MM.1S (cell line): Measurements from ENCODE around the gene CD24.

ENCODE experiments used
- DNase-seq: peaks from one replicate; pipeline ENCODE4 v3.0.0-alpha.2; 2015
- H2AFZ ChIP-seq: fragments of 300-600 bp; sonication (generic); 2 replicates; pipeline ENCODE4 v1.6.0; 2016; ENCODE audit warnings: antibody characterized with exemption, low read length
- H3F3A ChIP-seq: fragments of 300-600 bp; sonication (generic); 2 replicates; pipeline ENCODE4 v1.6.1; 2016; ENCODE audit warnings: mild to moderate bottlenecking, antibody characterized with exemption, low read length, moderate library complexity, mixed read lengths; ENCODE audit not compliant: insufficient read depth
- H3K27ac ChIP-seq: fragments of 300-600 bp; sonication (generic); 2 replicates; pipeline ENCODE4 v1.5.1; 2016; ENCODE audit warnings: mild to moderate bottlenecking, low read length
- H3K27me3 ChIP-seq: fragments of 300-600 bp; sonication (generic); replicated peaks from 2 replicates; pipeline ENCODE4 v1.6.0; 2016; ENCODE audit warnings: low read length; ENCODE audit not compliant: insufficient read depth
- H3K36me3 ChIP-seq: fragments of 300-600 bp; sonication (generic); replicated peaks from 2 replicates; pipeline ENCODE4 v1.6.1; 2016; ENCODE audit warnings: mild to moderate bottlenecking, low read length, mixed read lengths; ENCODE audit not compliant: insufficient read depth
- H3K4me1 ChIP-seq: fragments of 300-600 bp; sonication (generic); 2 replicates; pipeline ENCODE4 v1.6.1; 2016; ENCODE audit warnings: low read length, mixed read lengths
- H3K4me2 ChIP-seq: fragments of 300-600 bp; sonication (generic); 2 replicates; pipeline ENCODE4 v1.6.0; 2016; ENCODE audit warnings: low read depth, low read length
- H3K4me3 ChIP-seq: fragments of 300-600 bp; sonication (generic); 2 replicates; pipeline ENCODE4 v1.5.1; 2016; ENCODE audit warnings: low read length, mixed read lengths
- H3K79me2 ChIP-seq: fragments of 300-600 bp; sonication (generic); 2 replicates; pipeline ENCODE4 v1.6.1; 2016; ENCODE audit warnings: mixed run types, low read length, mixed read lengths
- H3K9ac ChIP-seq: fragments of 300-600 bp; sonication (generic); 2 replicates; pipeline ENCODE4 v1.6.1; 2016; ENCODE audit warnings: low read length, mixed read lengths
- H3K9me2 ChIP-seq: fragments of 300-600 bp; sonication (generic); replicated peaks from 2 replicates; pipeline ENCODE4 v1.6.1; 2016; ENCODE audit warnings: mild to moderate bottlenecking, low read length, mixed read lengths; ENCODE audit not compliant: insufficient read depth
- H3K9me3 ChIP-seq: fragments of 300-600 bp; sonication (generic); replicated peaks from 2 replicates; pipeline ENCODE4 v1.6.1; 2016; ENCODE audit warnings: mild to moderate bottlenecking, low read length, mixed read lengths; ENCODE audit not compliant: insufficient read depth
- H4K20me1 ChIP-seq: fragments of 300-600 bp; sonication (generic); 2 replicates; pipeline ENCODE4 v1.6.1; 2016; ENCODE audit warnings: mild to moderate bottlenecking, low read length, moderate library complexity, mixed read lengths; ENCODE audit not compliant: insufficient read depth
- EZH2 ChIP-seq: fragments of 300-600 bp; sonication (generic); optimal IDR thresholded peaks from 2 replicates; pipeline ENCODE3; 2017; ENCODE audit warnings: low read depth, mild to moderate bottlenecking, antibody characterized with exemption, low read length, mixed read lengths
- EZH2phosphoT487 ChIP-seq: fragments of 300-600 bp; sonication (generic); IDR thresholded peaks from 2 replicates; pipeline ENCODE4 v1.6.1; 2018; ENCODE audit warnings: antibody characterized with exemption, low read length
- TF ChIP-seq, protein P1 (sequence below): fragments of 300-600 bp; sonication (generic); IDR thresholded peaks from 2 replicates; pipeline ENCODE4 v1.5.1; 2016; ENCODE audit warnings: antibody characterized with exemption, low read length, mixed read lengths

Gene CD24

DNA sequence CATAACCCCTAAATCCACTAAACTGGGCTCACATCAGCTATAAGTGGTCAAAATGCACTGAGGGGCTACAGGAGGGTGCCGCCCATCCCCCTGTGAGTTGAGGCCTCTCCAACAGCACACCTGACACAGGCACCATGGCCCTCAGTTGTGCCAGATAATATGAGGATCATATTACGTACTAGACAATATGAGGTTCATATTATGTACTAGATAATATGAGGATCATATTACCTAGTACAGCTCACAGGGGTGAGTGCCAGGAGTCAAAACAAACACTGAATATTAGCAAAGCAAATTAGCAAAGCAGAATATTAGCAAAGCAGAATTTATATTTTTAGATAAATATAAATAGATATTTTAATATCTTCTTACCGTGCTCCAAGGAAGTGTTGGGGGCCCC lies 35.3 kb downstream of the CD24 start:
- Histone ChIP-seq H3K27me3 (no peaks in the 10 kb centered on the region), H3K9me3 (no peaks in the 10 kb centered on the region), H3F3A (no peaks in the 10 kb centered on the region), H3K79me2 (no peaks in the 10 kb centered on the region), H3K27ac (no peak overlapping the region), H3K4me3 (no peak overlapping the region), H3K4me2 (no peak overlapping the region), H4K20me1 (no peaks in the 10 kb centered on the region), H3K4me1 (no peaks in the 10 kb centered on the region), H3K9me2 (no peaks in the 10 kb centered on the region), H2AFZ (no peak overlapping the region), H3K36me3 (no peaks in the 10 kb centered on the region), H3K9ac (no peak overlapping the region)
- TF ChIP-seq, protein P1, sequence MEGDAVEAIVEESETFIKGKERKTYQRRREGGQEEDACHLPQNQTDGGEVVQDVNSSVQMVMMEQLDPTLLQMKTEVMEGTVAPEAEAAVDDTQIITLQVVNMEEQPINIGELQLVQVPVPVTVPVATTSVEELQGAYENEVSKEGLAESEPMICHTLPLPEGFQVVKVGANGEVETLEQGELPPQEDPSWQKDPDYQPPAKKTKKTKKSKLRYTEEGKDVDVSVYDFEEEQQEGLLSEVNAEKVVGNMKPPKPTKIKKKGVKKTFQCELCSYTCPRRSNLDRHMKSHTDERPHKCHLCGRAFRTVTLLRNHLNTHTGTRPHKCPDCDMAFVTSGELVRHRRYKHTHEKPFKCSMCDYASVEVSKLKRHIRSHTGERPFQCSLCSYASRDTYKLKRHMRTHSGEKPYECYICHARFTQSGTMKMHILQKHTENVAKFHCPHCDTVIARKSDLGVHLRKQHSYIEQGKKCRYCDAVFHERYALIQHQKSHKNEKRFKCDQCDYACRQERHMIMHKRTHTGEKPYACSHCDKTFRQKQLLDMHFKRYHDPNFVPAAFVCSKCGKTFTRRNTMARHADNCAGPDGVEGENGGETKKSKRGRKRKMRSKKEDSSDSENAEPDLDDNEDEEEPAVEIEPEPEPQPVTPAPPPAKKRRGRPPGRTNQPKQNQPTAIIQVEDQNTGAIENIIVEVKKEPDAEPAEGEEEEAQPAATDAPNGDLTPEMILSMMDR, result no peak
- TF ChIP-seq EZH2phosphoT487 (no peak), EZH2 (no peak)
- no peak for DNase-seq

GRCh38 chr6:106927531-106928398 lies 46.8 kb downstream of the CD24 start:
- Histone ChIP-seq H3K4me3 (no peak overlapping the region), H3K4me1 (no peaks in the 10 kb centered on the region), H3K79me2 (no peaks in the 10 kb centered on the region), H3K36me3 (no peaks in the 10 kb centered on the region), H2AFZ (no peak overlapping the region), H3K4me2 (no peak overlapping the region), H4K20me1 (no peaks in the 10 kb centered on the region), H3K9me2 (no peaks in the 10 kb centered on the region), H3K27me3 (no peaks in the 10 kb centered on the region), H3K9me3 (no peaks in the 10 kb centered on the region), H3F3A (no peaks in the 10 kb centered on the region), H3K27ac (no peak overlapping the region), H3K9ac (no peak overlapping the region)
- TF ChIP-seq EZH2phosphoT487 (no peak), EZH2 (no peak)
- TF ChIP-seq, protein P1, result no peak
- DNase-seq, result peak; percentile 53

DNA sequence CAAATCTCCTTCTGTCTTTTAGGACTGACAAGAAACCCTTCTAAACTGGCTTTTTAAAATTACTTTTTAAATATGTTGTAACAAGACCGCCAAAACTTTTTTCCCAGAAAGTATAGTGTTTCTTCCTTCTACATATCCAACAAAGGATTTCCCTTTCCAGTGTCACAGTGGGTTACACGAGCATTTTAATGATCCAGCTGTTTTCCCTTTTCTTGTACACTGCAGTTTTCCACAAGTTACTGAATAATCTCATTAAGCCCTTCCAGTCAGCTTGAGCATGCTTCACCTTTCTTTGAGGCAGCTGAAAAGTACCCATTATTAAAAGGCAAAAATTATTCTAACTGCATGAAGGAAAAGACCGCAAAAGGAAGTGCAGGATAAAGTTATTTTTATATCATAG lies 48.6 kb downstream of the CD24 start:
- Histone ChIP-seq H3F3A (no peaks in the 10 kb centered on the region), H3K4me1 (no peaks in the 10 kb centered on the region), H3K9me3 (no peaks in the 10 kb centered on the region), H3K9me2 (no peaks in the 10 kb centered on the region), H3K27ac (no peak overlapping the region), H3K27me3 (no peaks in the 10 kb centered on the region), H2AFZ (no peak overlapping the region), H3K4me3 (no peak overlapping the region), H3K36me3 (no peaks in the 10 kb centered on the region), H3K79me2 (no peaks in the 10 kb centered on the region), H3K4me2 (no peak overlapping the region), H3K9ac (no peak overlapping the region), H4K20me1 (no peaks in the 10 kb centered on the region)
- TF ChIP-seq EZH2, result no peak
- TF ChIP-seq, protein P1, result no peak
- TF ChIP-seq EZH2phosphoT487, result no peak
- DNase-seq, result no peak
